ENCODE data around the gene EPS8L2.

GRCh38 chr11:722346-722811 lies 16.3 kb downstream of the EPS8L2 start:
- no peak for TF ChIP-seq CTCF (IDR thresholded peaks at IDR 0.05)
- TF ChIP-seq POLR2AphosphoS5 (IDR thresholded peaks at IDR 0.05): no peak
- no peak for TF ChIP-seq POLR2A (IDR thresholded peaks at IDR 0.05)
